Ishikawa (cell line): Measurements from ENCODE around the gene M1AP.
A peak's percentile ranks its signal among the peaks of the same experiment; 100 is the strongest.

Experiments used
- CEBPB ChIP-seq: IDR thresholded peaks from 2 replicates; pipeline ENCODE4 v1.6.1; 2012
- CREB1 ChIP-seq: IDR thresholded peaks from 2 replicates; pipeline ENCODE4 v1.6.1; 2012; ENCODE audit warnings: low read depth
- EGR1 ChIP-seq: IDR thresholded peaks from 2 replicates; pipeline ENCODE4 v1.6.1; 2012
- EP300 ChIP-seq: IDR thresholded peaks from 2 replicates; pipeline ENCODE4 v1.6.1; 2012; ENCODE audit warnings: borderline replicate concordance
- FOXM1 ChIP-seq: IDR thresholded peaks from 2 replicates; pipeline ENCODE4 v1.6.1; 2012; ENCODE audit warnings: low read depth, borderline replicate concordance
- MAX ChIP-seq: IDR thresholded peaks from 2 replicates; pipeline ENCODE4 v1.6.1; 2012
- NFIC ChIP-seq: IDR thresholded peaks from 2 replicates; pipeline ENCODE4 v1.6.1; 2012
- RAD21 ChIP-seq: IDR thresholded peaks from 2 replicates; pipeline ENCODE4 v1.6.1; 2012; ENCODE audit warnings: low read depth
- TAF1 ChIP-seq: IDR thresholded peaks from 2 replicates; pipeline ENCODE4 v1.6.1; 2012; ENCODE audit warnings: low read depth, mild to moderate bottlenecking
- TCF12 ChIP-seq: IDR thresholded peaks from 2 replicates; pipeline ENCODE4 v1.6.1; 2012; ENCODE audit warnings: low read depth
- TEAD4 ChIP-seq: IDR thresholded peaks from 2 replicates; pipeline ENCODE4 v1.6.1; 2012
- YY1 ChIP-seq: IDR thresholded peaks from 2 replicates; pipeline ENCODE4 v1.6.1; 2012; ENCODE audit warnings: low read depth
- ZBTB7A ChIP-seq: IDR thresholded peaks from 2 replicates; pipeline ENCODE4 v1.6.1; 2012; ENCODE audit warnings: low read depth
- TF ChIP-seq, protein P1 (sequence below): IDR thresholded peaks from 2 replicates; pipeline ENCODE4 v1.6.1; 2012
- TF ChIP-seq, protein P2 (sequence below): IDR thresholded peaks from 2 replicates; pipeline ENCODE4 v1.6.1; 2012; ENCODE audit warnings: low read depth, mild to moderate bottlenecking

The M1AP gene

DNA sequence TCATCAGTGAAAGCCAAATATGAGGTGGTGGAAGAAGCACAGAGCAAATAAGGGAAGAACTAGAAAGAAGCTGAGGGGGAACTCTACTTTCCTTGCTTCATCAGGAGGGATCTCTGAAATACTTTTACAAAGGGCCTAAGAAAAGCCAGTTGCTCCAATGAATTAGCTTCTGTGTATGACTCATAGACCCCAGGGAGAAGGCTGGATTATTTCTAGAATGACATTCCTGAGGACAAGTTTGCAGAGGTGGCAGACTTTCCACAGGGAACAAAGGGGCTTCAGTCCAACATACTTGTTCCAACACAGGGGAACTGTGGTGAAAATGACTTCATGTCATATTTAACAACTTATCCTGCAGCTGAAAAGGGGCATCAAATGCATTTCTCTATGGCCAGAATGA, 64.6 kb downstream of the M1AP start:
- TF ChIP-seq TEAD4: peak; percentile 21; the same call in 1 of the 2 replicates
- no peak for TF ChIP-seq TAF1
- TF ChIP-seq FOXM1: no peak

DNA sequence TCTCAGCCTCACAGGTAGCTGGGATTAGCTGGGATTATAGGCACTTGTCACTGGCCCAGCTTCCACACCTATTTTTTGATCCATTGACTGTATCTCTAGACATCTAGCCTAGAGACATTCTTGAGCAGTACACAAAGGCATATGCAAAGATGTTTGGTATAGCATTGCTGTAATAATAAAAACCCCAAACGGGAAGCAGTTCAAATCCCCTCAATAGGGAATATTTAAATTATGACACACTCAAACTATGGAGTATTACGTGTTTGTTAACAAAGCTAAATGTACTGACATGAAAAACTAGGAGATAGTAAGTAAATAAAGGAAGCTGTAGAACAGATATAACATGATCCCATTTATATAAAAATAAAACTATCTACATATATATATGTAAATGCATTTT, 65.9 kb downstream of the M1AP start:
- TF ChIP-seq NFIC: no peak
- TF ChIP-seq ZBTB7A: no peak
- no peak for TF ChIP-seq RAD21
- TF ChIP-seq TEAD4: no peak
- TF ChIP-seq, protein P1, sequence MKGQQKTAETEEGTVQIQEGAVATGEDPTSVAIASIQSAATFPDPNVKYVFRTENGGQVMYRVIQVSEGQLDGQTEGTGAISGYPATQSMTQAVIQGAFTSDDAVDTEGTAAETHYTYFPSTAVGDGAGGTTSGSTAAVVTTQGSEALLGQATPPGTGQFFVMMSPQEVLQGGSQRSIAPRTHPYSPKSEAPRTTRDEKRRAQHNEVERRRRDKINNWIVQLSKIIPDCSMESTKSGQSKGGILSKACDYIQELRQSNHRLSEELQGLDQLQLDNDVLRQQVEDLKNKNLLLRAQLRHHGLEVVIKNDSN: no peak
- TF ChIP-seq CEBPB: no peak

DNA sequence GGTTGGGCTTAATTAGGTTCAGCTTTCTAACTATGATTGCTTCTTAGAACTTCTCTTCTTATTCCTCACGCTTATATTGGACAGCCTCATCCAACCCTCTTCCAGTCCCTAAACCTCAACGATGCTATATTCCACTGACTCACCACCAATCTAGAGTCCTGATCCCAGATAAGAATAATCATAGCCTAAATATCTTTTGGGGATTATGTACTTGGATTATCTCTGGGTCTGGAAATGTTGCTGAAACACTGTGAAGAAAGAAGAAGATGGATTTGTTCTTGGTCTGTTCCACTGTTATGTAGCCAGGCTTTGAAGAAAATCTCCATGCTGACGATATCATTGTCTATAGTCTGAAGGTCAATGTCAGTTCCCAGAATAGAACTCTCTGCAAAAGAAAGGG, 66.7 kb downstream of the M1AP start:
- TF ChIP-seq FOXM1 (no peak), CREB1 (no peak), TEAD4 (no peak), RAD21 (no peak), TAF1 (no peak), YY1 (no peak), ZBTB7A (no peak)

DNA sequence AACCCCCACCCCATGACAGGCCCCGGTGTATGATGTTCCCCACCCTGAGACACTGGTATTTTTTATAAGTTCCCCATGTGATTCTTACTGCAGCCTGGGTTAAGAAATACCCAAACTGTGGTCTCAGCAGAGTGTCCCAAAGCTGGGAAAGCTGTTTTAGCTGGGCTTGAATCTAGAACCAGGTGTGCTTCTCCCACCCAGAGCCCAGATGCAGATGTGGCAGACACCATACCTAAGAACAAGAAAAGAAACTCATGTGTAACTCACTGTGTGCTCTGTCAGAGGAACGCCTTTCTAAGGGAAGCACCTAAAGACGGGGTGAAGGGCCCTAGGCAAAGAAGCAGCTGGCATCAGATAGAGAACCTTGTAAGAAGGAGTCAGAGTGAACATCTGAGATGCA, 69.7 kb downstream of the M1AP start:
- no peak for TF ChIP-seq YY1
- TF ChIP-seq RAD21: no peak

- no peak for TF ChIP-seq FOXM1
- TF ChIP-seq, protein P2, sequence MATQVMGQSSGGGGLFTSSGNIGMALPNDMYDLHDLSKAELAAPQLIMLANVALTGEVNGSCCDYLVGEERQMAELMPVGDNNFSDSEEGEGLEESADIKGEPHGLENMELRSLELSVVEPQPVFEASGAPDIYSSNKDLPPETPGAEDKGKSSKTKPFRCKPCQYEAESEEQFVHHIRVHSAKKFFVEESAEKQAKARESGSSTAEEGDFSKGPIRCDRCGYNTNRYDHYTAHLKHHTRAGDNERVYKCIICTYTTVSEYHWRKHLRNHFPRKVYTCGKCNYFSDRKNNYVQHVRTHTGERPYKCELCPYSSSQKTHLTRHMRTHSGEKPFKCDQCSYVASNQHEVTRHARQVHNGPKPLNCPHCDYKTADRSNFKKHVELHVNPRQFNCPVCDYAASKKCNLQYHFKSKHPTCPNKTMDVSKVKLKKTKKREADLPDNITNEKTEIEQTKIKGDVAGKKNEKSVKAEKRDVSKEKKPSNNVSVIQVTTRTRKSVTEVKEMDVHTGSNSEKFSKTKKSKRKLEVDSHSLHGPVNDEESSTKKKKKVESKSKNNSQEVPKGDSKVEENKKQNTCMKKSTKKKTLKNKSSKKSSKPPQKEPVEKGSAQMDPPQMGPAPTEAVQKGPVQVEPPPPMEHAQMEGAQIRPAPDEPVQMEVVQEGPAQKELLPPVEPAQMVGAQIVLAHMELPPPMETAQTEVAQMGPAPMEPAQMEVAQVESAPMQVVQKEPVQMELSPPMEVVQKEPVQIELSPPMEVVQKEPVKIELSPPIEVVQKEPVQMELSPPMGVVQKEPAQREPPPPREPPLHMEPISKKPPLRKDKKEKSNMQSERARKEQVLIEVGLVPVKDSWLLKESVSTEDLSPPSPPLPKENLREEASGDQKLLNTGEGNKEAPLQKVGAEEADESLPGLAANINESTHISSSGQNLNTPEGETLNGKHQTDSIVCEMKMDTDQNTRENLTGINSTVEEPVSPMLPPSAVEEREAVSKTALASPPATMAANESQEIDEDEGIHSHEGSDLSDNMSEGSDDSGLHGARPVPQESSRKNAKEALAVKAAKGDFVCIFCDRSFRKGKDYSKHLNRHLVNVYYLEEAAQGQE: no peak
- TF ChIP-seq NFIC: no peak
- TF ChIP-seq ZBTB7A: no peak
- TF ChIP-seq TEAD4: no peak
- TF ChIP-seq CEBPB: no peak
- TF ChIP-seq TAF1: no peak
- TF ChIP-seq, protein P1: no peak
- no peak for TF ChIP-seq RAD21
- no peak for TF ChIP-seq TCF12
Measured at GRCh38 chr2:74577448-74577847, 70.7 kb downstream of the M1AP start.

DNA sequence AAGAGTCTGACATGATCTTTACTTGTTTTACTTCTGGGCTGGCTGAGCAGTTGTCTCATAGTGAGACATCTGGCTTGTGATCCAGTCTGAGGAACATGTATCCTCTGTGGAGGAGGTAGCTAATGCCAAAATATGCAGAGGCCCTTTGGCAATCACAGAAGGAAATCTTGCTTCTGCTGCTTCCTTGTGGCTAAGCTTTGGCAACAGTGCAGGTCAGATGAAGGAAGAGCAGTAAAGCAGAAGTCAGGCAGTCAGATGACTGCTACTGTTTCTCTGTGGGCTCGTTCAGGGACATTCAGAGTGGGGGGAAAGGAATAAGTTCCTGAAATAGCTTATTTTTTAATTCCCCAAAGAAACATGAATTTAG, 71.3 kb downstream of the M1AP start:
- no peak for TF ChIP-seq YY1
- no peak for TF ChIP-seq FOXM1
- no peak for TF ChIP-seq CEBPB

- TF ChIP-seq MAX (no peak), CREB1 (no peak), ZBTB7A (no peak), TCF12 (no peak), TEAD4 (no peak), NFIC (no peak), RAD21 (no peak), FOXM1 (no peak), CEBPB (no peak)
- TF ChIP-seq, protein P1: no peak
Measured at GRCh38 chr2:74576211-74576862, 71.8 kb downstream of the M1AP start.

DNA sequence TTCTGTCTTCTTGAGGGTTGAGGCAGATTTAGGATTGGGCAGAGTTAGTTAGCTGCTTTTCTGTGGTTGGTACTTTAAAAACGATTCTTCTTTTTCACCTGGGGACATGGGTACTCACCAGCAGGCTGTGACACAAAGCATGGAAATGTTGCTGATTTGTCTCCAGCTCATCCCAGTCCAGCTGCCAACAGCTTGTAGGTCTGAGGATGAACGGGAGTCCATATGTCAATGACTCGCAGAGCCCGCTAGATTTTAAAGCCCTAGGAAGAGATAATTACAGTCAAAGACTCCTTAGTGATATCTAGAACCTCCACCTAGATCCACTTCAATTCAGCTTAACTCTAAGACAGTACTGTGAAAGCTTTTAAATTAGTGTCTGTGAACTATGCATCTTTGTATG, 72.8 kb downstream of the M1AP start:
- TF ChIP-seq MAX (no peak), FOXM1 (no peak), TAF1 (no peak), TCF12 (no peak), EP300 (no peak), YY1 (no peak), TEAD4 (no peak), ZBTB7A (no peak), CREB1 (no peak), CEBPB (no peak), EGR1 (no peak)
- TF ChIP-seq, protein P1: no peak
- TF ChIP-seq, protein P2: no peak
